Measurements from ENCODE around the gene SMIM29. TPM values are rescaled to one million over a fixed set of nuclear protein-coding genes. Genes with fewer than 3 reads are reported as not detected.

The SMIM29 gene
- total RNA-seq, 1 donor from 2014 or later: 9.2 TPM

- Histone ChIP-seq H3K4me3 (peak overlapping the region; percentile 66), H3K27me3 (no peaks in the 10 kb centered on the region), H3K36me3 (peaks cover 0 to 9% of the 10 kb centered on the region in 2 donors), H3K27ac (peak overlapping the region in 1 of 2 donors; percentile 29), H3K9me3 (no peaks in the 10 kb centered on the region), H3K4me1 (peaks cover 10 to 13% of the 10 kb centered on the region in 2 donors)
- peak in 1 of 2 donors; percentile 73 for DNase-seq (ENCODE audit: low spot score in 2 of 2)
- peak in 2 of 3 experiments; percentile 36 to 42 for TF ChIP-seq CTCF (IDR thresholded peaks at IDR 0.05)
- intact Hi-C loops (cut with DNase I): loop anchor here (10.0 kb wide), 1 partner anchor 457 kb away; the partner anchor contains the start of gene ILRUN
Observed at GRCh38 chr6:34237722-34238584, 10.9 kb downstream of the SMIM29 start.

- no peak for TF ChIP-seq CTCF (IDR thresholded peaks at IDR 0.05)
- H3K36me3 ChIP-seq: peaks cover 0 to 9% of the 10 kb centered on the region in 2 donors
- peak in 1 of 2 donors; percentile 62 for DNase-seq (ENCODE audit: low spot score in 2 of 2)
- intact Hi-C loops (cut with DNase I): loop anchor here (10.0 kb wide), 1 partner anchor 457 kb away; the partner anchor contains the start of gene ILRUN
- H3K9me3 ChIP-seq: no peaks in the 10 kb centered on the region
- H3K27me3 ChIP-seq: no peaks in the 10 kb centered on the region
- H3K4me1 ChIP-seq: peaks cover 10 to 12% of the 10 kb centered on the region in 2 donors
- H3K27ac ChIP-seq: peak overlapping the region in 1 of 2 donors; percentile 80
- H3K4me3 ChIP-seq: peak overlapping the region; percentile 67 to 71
Observed at GRCh38 chr6:34237316-34237721, 11.5 kb downstream of the SMIM29 start.

- intact Hi-C loops (cut with DNase I): loop anchor here (1.0 to 10.0 kb wide), 2 partner anchors 12 to 458 kb away; partner anchors contain the start of gene ILRUN
- Histone ChIP-seq H3K4me3 (peak within 1 kb of the TSS; percentile 67 to 71), H3K4me1 (peaks cover 10 to 12% of the 10 kb centered on the region in 2 donors), H3K36me3 (peaks cover 0 to 6% of the 10 kb centered on the region in 2 donors), H3K27me3 (no peaks in the 10 kb centered on the region), H3K27ac (peak within 1 kb of the TSS; percentile 80 to 90), H3K9me3 (no peaks in the 10 kb centered on the region)
- no peak for TF ChIP-seq CTCF (IDR thresholded peaks at IDR 0.05)
- peak; percentile 72 to 92 for DNase-seq (ENCODE audit: low spot score in 2 of 2)
Observed at GRCh38 chr6:34236443-34237315, 12.1 kb downstream of the SMIM29 start, which contains the start of gene HMGA1. HMGA1 (plus strand) TSS chr6:34236873; CDS start chr6:34240781, 3,908 bp downstream.

GRCh38 chr6:34236131-34236442 is 12.7 kb downstream of the SMIM29 start:
- Histone ChIP-seq H3K4me1 (peaks cover 10 to 12% of the 10 kb centered on the region in 2 donors), H3K27me3 (no peaks in the 10 kb centered on the region), H3K4me3 (peak overlapping the region; percentile 67 to 71), H3K36me3 (peaks cover 0 to 2% of the 10 kb centered on the region in 2 donors), H3K27ac (peak overlapping the region; percentile 80 to 90), H3K9me3 (no peaks in the 10 kb centered on the region)
- no peak for TF ChIP-seq CTCF (IDR thresholded peaks at IDR 0.05)
- intact Hi-C loops (cut with DNase I): loop anchor here (1.0 to 10.0 kb wide), 2 partner anchors 12 to 459 kb away; partner anchors contain the start of gene ILRUN
- peak in 1 of 2 donors; percentile 67 for DNase-seq (ENCODE audit: low spot score in 2 of 2)

Measured in ascending aorta (tissue), 2 donors.